GM08714 (cell line): Measurements from ENCODE around the gene STKLD1.

Source experiments
- H3K4me3 ChIP-seq: fragments of 200-500 bp; sonication (Bioruptor generic); 2 replicates; pipeline ENCODE4 v1.5.1; 2014; ENCODE audit warnings: mild to moderate bottlenecking, low read length, inconsistent platforms
- ZNF274 ChIP-seq: IDR thresholded peaks from 2 replicates; pipeline ENCODE4 v1.6.1; 2012; ENCODE audit warnings: mild to moderate bottlenecking, low read depth, low read length

Gene STKLD1

GRCh38 chr9:133421615-133422542, 45.7 kb downstream of the STKLD1 start, which contains the start of gene ADAMTS13:
Gene ADAMTS13 (plus strand): TSS chr9:133422367. CDS start chr9:133422444, 77 bp downstream.
- TF ChIP-seq ZNF274: no peak
- no peak within 1 kb of the TSS for H3K4me3 ChIP-seq

GRCh38 chr9:133423216-133423615, 47.0 kb downstream of the STKLD1 start:
- no peak overlapping the region for H3K4me3 ChIP-seq
- TF ChIP-seq ZNF274: no peak

GRCh38 chr9:133424187-133424586, 48.0 kb downstream of the STKLD1 start:
- H3K4me3 ChIP-seq: no peak overlapping the region
- no peak for TF ChIP-seq ZNF274

GRCh38 chr9:133425049-133425632, 49.0 kb downstream of the STKLD1 start:
- TF ChIP-seq ZNF274: no peak
- H3K4me3 ChIP-seq: no peak overlapping the region

DNA sequence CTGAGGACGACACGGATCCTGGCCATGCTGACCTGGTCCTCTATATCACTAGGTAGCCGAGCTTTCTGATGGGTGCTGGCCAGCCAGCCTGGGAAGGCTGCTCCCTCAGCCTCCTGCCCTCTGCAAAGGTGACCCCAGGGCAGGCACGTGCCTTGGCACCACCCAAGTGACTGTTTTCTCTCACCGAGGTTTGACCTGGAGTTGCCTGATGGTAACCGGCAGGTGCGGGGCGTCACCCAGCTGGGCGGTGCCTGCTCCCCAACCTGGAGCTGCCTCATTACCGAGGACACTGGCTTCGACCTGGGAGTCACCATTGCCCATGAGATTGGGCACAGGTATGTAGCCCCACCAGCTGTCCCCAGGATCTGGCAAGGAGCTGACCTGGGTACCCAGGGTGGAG, 49.8 kb downstream of the STKLD1 start:
- H3K4me3 ChIP-seq: no peak overlapping the region
- no peak for TF ChIP-seq ZNF274

DNA sequence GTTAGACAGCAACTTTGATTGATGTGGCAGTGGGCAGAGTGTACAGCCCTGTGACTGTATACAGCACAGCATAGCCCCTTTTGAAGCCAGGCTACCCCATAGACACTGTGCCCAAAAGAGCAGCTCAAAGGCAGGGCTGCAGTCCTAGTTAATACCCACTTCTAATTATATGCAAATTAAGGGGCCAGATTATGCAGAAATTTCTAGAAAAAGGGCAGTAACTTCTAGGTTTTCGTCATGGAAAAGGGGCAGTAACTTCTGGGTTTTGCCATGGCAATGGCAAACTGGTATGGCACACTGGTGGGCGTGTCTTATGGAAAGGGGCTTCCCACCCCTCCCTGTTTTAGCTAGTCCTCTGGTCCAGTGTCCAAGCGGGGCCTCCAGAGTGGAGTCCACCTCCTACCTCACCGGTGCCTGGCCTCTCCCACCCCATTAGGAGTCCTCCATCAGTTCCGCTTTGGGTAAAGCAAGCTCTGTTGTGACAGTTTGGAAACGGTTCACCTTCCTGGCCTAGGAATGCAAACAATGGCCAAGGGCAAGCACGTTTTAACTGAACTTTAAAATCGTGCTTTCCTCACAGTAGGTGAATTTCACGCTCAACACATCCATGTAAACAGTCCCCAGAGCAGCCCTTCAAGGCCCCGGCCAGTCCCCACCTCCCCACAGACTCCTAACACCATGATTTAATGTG, 51.6 kb downstream of the STKLD1 start:
- no peak for TF ChIP-seq ZNF274
- H3K4me3 ChIP-seq: no peak overlapping the region

DNA sequence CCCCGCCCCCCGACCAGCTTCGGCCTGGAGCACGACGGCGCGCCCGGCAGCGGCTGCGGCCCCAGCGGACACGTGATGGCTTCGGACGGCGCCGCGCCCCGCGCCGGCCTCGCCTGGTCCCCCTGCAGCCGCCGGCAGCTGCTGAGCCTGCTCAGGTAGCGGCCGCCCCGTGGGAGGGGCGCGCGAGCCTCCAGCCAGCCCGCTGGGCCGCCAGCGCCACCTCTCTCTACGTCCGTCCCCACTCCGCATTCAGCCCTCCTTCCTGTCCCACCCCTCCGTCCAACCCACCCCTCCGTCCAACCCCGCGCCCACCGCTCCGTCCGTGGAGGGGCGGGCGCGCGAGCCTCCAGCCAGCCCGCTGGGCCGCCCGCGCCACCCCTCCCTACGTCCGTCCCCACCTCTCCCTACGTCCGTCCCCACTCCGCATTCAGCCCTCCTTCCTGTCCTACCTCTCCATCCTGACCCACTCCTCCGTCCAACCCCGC, 52.5 kb downstream of the STKLD1 start:
- TF ChIP-seq ZNF274: no peak
- no peak overlapping the region for H3K4me3 ChIP-seq

- no peak overlapping the region for H3K4me3 ChIP-seq
- TF ChIP-seq ZNF274: no peak
Observed at GRCh38 chr9:133429214-133429613, 53.0 kb downstream of the STKLD1 start.

DNA sequence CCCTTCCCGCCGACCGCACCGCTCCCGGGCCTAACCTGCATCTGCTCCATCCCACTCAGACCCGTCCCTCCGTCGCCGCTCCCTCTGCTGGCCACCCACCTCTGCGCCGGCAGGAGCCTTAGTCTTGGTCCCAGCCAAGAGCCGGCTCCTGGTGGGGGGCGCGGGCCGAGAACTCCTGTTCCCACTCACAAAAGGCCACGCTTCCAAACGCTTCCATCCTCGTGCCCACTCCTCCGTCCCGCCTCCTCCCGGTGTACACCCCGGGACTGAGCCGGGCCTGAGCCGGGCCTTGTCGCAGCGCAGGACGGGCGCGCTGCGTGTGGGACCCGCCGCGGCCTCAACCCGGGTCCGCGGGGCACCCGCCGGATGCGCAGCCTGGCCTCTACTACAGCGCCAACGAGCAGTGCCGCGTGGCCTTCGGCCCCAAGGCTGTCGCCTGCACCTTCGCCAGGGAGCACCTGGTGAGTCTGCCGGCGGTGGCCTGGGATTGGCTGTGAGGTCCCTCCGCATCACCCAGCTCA, 53.5 kb downstream of the STKLD1 start:
- H3K4me3 ChIP-seq: no peak overlapping the region
- no peak for TF ChIP-seq ZNF274

- TF ChIP-seq ZNF274: no peak
- no peak overlapping the region for H3K4me3 ChIP-seq
Observed at GRCh38 chr9:133430244-133430643, 54.1 kb downstream of the STKLD1 start.

GRCh38 chr9:133433351-133433843, 57.2 kb downstream of the STKLD1 start:
- no peak for TF ChIP-seq ZNF274
- H3K4me3 ChIP-seq: no peak overlapping the region

DNA sequence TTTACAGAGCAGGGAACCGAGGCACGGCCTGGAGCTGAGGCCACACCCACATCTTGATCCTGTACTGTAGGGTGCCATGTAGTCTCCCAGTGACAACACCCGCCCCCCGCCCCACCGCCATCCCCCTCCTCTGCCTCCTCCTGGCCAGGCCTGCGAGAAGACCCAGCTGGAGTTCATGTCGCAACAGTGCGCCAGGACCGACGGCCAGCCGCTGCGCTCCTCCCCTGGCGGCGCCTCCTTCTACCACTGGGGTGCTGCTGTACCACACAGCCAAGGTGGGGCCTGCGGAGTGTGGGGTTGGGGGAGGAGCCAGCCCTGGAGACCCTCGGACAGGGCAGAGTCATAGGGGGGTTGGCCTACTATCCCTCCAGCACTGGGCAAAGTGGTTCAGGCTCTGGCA, 60.5 kb downstream of the STKLD1 start:
- no peak overlapping the region for H3K4me3 ChIP-seq
- TF ChIP-seq ZNF274: no peak

GRCh38 chr9:133437753-133438531, 61.8 kb downstream of the STKLD1 start:
- TF ChIP-seq ZNF274: no peak
- no peak overlapping the region for H3K4me3 ChIP-seq
